ENCODE results near the gene PALM2AKAP2. TPM values are rescaled to one million over a fixed set of nuclear protein-coding genes. Genes with fewer than 3 reads are reported as not detected.

PALM2AKAP2 gene
- total and polyA plus RNA-seq, 10 of the 15 experiments (the other 5 are each of a cell fraction or from before 2014, with no cell fraction given) = 0.01 TPM; not detected in 9

GRCh38 chr9:109797509-109797908 is 17.5 kb downstream of the PALM2AKAP2 start:
- POLR2A ChIA-PET = no interaction called here
- SMC1A ChIA-PET (ENCODE audit: uncharacterized antibody, unreplicated experiment) = no interaction called here
- H3K36me3 ChIP-seq (ENCODE audit: control insufficient read depth in 2 of 2, insufficient read depth in 2 of 2, low read length in 1 of 2) = no peaks in the 10 kb centered on the region
- CTCF ChIA-PET = no interaction called here
- no peak for ATAC-seq
- 64% methylated on average over 5 of the region's 5 CpGs for WGBS (ENCODE audit: insufficient coverage, insufficient replicate concordance, low lambda C conversion rate, missing lambda C conversion rate)
- no peak overlapping the region for H3K9ac ChIP-seq (ENCODE audit: control insufficient read depth, insufficient read depth, low read length)
- H2AFZ ChIP-seq (ENCODE audit: control insufficient read depth, low read depth, low read length) = no peak overlapping the region
- BruUV-seq (replicated peaks) = no TSS peak
- intact Hi-C loops (cut with micrococcal nuclease; ENCODE audit: unreplicated experiment) = no loop called here
- in situ Hi-C loops (cut with MboI) = no loop called here
- RAD21 ChIA-PET (ENCODE audit: unreplicated experiment) = no interaction called here
- no peak overlapping the region for H3K4me2 ChIP-seq (ENCODE audit: control insufficient read depth, insufficient read depth)
- FAIRE-seq = no peak
- H3K4me3 ChIP-seq = no peak overlapping the region
- no peak overlapping the region for H3K27ac ChIP-seq (ENCODE audit: control insufficient read depth, insufficient read depth)
- H3K4me1 ChIP-seq (ENCODE audit: control insufficient read depth, insufficient read depth, low read length) = no peaks in the 10 kb centered on the region
- no peaks in the 10 kb centered on the region for H3K9me3 ChIP-seq (replicated peaks; ENCODE audit: control insufficient read depth, insufficient read depth, low read length)
- DNase-seq (ENCODE audit: low read depth, low spot score) = no peak
- H4K20me1 ChIP-seq (ENCODE audit: control insufficient read depth, insufficient read depth) = no peaks in the 10 kb centered on the region
- peaks cover 0 to 3% of the 10 kb centered on the region in 2 experiments; a peak in 2 of 4 replicates for H3K27me3 ChIP-seq (replicated peaks in 1 of 2; ENCODE audit: control insufficient read depth in 2 of 2, insufficient read depth in 2 of 2, low read length in 1 of 2)
- H3K79me2 ChIP-seq (ENCODE audit: control insufficient read depth, insufficient read depth, low read length) = no peaks in the 10 kb centered on the region
- TF ChIP-seq POLR2AphosphoS2 (IDR thresholded peaks at IDR 0.05; ENCODE audit: low read depth, low read length) (no peak), E4F1 (IDR thresholded peaks at IDR 0.05; ENCODE audit: borderline replicate concordance, partially characterized antibody) (no peak), EED (IDR thresholded peaks at IDR 0.05; ENCODE audit: low read depth) (no peak), RB1 (IDR thresholded peaks at IDR 0.05; ENCODE audit: borderline replicate concordance) (no peak), RFX5 (IDR thresholded peaks at IDR 0.05; ENCODE audit: low read depth, low read length) (no peak), MEF2A (IDR thresholded peaks at IDR 0.05; ENCODE audit: insufficient read depth, low read depth, low read length) (no peak), MLLT1 (IDR thresholded peaks at IDR 0.05) (no peak), NFXL1 (IDR thresholded peaks at IDR 0.05; ENCODE audit: borderline replicate concordance) (no peak), POLR2AphosphoS5 (IDR thresholded peaks at IDR 0.05; ENCODE audit: low read length) (no peak), ZNF207 (IDR thresholded peaks at IDR 0.05; ENCODE audit: borderline replicate concordance) (no peak), RELA (IDR thresholded peaks at IDR 0.05; ENCODE audit: borderline replicate concordance, partially characterized antibody) (no peak), NR2C1 (IDR thresholded peaks at IDR 0.05) (no peak), CHD2 (IDR thresholded peaks at IDR 0.05; ENCODE audit: borderline replicate concordance, low read depth, low read length) (no peak), SMARCA5 (IDR thresholded peaks at IDR 0.05) (no peak), PBX3 (IDR thresholded peaks at IDR 0.05; ENCODE audit: insufficient replicate concordance, low read depth, low read length) (no peak), ZNF592 (IDR thresholded peaks at IDR 0.05) (no peak)
